GM21717 (cell line): ENCODE results near the gene ZNF583.

Experiments
- ATAC-seq: cut with Tn5 transposase; IDR thresholded peaks from one replicate; pipeline ENCODE4 v1.9.1; 2021; ENCODE audit warnings: mild to moderate bottlenecking, moderate library complexity; ENCODE audit not compliant: unreplicated experiment

The ZNF583 gene

GRCh38 chr19:56441206-56441792 lies 37.2 kb downstream of the ZNF583 start:
- ATAC-seq = no peak

- ATAC-seq = no peak
Observed at GRCh38 chr19:56474308-56474707, 70.2 kb downstream of the ZNF583 start.

- ATAC-seq = no peak
Observed at GRCh38 chr19:56476093-56476492, 72.0 kb downstream of the ZNF583 start.
